ENCODE measurements around the gene EXOC8.

Gene EXOC8

GRCh38 chr1:231337472-231338269, at the start of gene EXOC8:
EXOC8 (minus strand) TSS chr1:231337852; CDS start chr1:231337745, 107 bp downstream.
- DNase-seq (ENCODE audit: low spot score), result peak; percentile 98

- no peak for DNase-seq (ENCODE audit: low spot score)
Observed at GRCh38 chr1:231386466-231386865, 48.8 kb upstream of the EXOC8 start.

GRCh38 chr1:231385416-231385748, 47.7 kb upstream of the EXOC8 start:
- DNase-seq (ENCODE audit: low spot score), result no peak

- no peak for DNase-seq (ENCODE audit: low spot score)
Observed at GRCh38 chr1:231384696-231385415, 47.2 kb upstream of the EXOC8 start.

- no peak for DNase-seq (ENCODE audit: low spot score)
Observed at GRCh38 chr1:231383159-231383860, 45.7 kb upstream of the EXOC8 start.

GRCh38 chr1:231382426-231382825, 44.8 kb upstream of the EXOC8 start:
- DNase-seq (ENCODE audit: low spot score), result no peak

- no peak for DNase-seq (ENCODE audit: low spot score)
Observed at GRCh38 chr1:231381729-231382128, 44.1 kb upstream of the EXOC8 start.

GRCh38 chr1:231376875-231377549, 39.4 kb upstream of the EXOC8 start:
- DNase-seq (ENCODE audit: low spot score), result no peak

GRCh38 chr1:231376101-231376500, 38.4 kb upstream of the EXOC8 start:
- no peak for DNase-seq (ENCODE audit: low spot score)

GRCh38 chr1:231374394-231374793, 36.7 kb upstream of the EXOC8 start:
- no peak for DNase-seq (ENCODE audit: low spot score)

GRCh38 chr1:231372501-231372900, 34.8 kb upstream of the EXOC8 start:
- DNase-seq (ENCODE audit: low spot score), result no peak

GRCh38 chr1:231369282-231369681, 31.6 kb upstream of the EXOC8 start:
- DNase-seq (ENCODE audit: low spot score), result no peak

- DNase-seq (ENCODE audit: low spot score), result no peak
Observed at GRCh38 chr1:231364192-231364591, 26.5 kb upstream of the EXOC8 start.

- DNase-seq (ENCODE audit: low spot score), result no peak
Observed at GRCh38 chr1:231363624-231364023, 26.0 kb upstream of the EXOC8 start.

- no peak for DNase-seq (ENCODE audit: low spot score)
Observed at GRCh38 chr1:231362325-231362724, 24.7 kb upstream of the EXOC8 start.

- no peak for DNase-seq (ENCODE audit: low spot score)
Observed at GRCh38 chr1:231359113-231359512, 21.5 kb upstream of the EXOC8 start.

GRCh38 chr1:231357831-231358354, 20.2 kb upstream of the EXOC8 start:
- peak; percentile 64 for DNase-seq (ENCODE audit: low spot score)

GRCh38 chr1:231357187-231357772, 19.6 kb upstream of the EXOC8 start:
- DNase-seq (ENCODE audit: low spot score), result no peak

- no peak for DNase-seq (ENCODE audit: low spot score)
Observed at GRCh38 chr1:231355171-231355570, 17.5 kb upstream of the EXOC8 start.

- no peak for DNase-seq (ENCODE audit: low spot score)
Observed at GRCh38 chr1:231354330-231355020, 16.8 kb upstream of the EXOC8 start.

GRCh38 chr1:231353086-231353485, 15.4 kb upstream of the EXOC8 start:
- no peak for DNase-seq (ENCODE audit: low spot score)

Measured in CD4-positive, alpha-beta T cell treated with Interleukin-15 for 4 hours (primary cell).